ENCODE results near the gene GARNL3.

Gene GARNL3, protein sequence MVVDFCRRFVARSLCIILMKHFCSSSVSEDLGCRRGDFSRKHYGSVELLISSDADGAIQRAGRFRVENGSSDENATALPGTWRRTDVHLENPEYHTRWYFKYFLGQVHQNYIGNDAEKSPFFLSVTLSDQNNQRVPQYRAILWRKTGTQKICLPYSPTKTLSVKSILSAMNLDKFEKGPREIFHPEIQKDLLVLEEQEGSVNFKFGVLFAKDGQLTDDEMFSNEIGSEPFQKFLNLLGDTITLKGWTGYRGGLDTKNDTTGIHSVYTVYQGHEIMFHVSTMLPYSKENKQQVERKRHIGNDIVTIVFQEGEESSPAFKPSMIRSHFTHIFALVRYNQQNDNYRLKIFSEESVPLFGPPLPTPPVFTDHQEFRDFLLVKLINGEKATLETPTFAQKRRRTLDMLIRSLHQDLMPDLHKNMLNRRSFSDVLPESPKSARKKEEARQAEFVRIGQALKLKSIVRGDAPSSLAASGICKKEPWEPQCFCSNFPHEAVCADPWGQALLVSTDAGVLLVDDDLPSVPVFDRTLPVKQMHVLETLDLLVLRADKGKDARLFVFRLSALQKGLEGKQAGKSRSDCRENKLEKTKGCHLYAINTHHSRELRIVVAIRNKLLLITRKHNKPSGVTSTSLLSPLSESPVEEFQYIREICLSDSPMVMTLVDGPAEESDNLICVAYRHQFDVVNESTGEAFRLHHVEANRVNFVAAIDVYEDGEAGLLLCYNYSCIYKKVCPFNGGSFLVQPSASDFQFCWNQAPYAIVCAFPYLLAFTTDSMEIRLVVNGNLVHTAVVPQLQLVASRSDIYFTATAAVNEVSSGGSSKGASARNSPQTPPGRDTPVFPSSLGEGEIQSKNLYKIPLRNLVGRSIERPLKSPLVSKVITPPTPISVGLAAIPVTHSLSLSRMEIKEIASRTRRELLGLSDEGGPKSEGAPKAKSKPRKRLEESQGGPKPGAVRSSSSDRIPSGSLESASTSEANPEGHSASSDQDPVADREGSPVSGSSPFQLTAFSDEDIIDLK

DNA sequence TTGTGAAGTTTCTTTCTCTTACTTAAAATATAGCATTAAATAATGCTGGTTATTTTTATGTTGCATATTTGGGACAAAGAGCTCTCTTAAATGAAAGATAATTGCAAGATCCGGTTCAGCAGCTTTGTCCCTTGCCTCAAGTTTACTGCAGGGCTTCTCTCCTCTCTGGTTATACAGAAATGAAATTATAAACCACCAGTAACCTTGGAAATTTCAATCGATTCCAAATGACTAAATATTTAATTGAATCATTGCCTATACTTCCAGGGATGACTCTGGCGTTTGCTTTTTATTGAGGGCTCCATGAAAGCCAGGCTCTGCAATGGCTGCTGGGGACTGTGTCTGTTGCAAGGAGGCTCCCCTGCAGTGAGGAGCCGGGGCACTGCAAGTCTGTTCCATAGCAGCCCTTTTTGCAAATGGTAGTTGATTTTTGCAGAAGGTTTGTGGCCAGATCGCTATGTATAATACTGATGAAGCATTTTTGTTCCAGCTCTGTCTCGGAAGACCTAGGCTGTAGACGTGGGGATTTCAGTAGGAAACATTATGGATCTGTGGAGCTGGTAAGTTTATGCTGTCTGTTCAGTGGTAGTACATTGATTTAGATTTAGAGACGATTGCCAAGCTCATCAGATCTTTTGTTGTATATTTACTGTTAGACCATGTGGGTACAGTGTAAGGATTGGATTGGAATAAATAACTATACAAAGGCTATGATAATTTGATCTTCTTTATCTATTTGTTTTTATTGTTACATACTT, at the start of gene GARNL3:
GARNL3 (plus strand) TSS at position 313 of the 758 bp plus-strand sequence; CDS start at position 417, 104 bp downstream.
- no peak for DNase-seq (ENCODE audit: low spot score)

- no peak for DNase-seq (ENCODE audit: low spot score)
Measured at GRCh38 chr9:127215268-127216209, 49.0 kb upstream of the GARNL3 start.

DNA sequence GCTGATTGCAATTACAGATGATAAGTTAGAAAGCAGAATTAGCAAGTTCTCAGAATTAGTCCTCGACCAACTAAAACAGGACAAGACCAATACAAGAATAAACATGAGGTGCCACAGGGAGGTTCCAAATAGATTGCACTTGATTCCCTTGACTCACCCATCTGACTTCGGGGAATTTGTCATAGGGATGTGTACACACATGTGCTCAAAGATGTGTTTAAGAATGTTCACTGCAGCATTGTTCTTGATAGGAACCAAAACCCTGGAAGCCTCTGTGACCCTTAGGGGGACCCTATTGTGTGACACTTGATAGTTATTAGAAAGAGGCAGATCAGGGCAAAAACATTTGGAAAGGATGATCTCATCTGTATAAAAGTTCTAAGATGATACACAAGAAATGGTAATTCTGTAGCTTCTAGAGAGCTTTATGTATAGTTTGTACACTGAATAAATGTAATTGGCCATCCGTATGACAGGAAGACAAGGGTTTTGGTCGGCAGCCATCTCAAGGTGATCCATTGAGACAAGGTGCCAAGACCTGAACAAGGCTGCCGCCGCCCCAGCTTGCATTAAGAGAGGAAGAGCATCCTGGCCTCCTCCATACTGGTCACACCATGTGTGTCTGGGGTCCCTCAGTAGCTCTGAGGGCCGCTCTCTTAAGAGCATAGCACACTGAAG, 48.2 kb upstream of the GARNL3 start:
- DNase-seq (ENCODE audit: low spot score) = no peak

- DNase-seq (ENCODE audit: low spot score) = no peak
Measured at GRCh38 chr9:127216888-127217217, 47.7 kb upstream of the GARNL3 start.

DNA sequence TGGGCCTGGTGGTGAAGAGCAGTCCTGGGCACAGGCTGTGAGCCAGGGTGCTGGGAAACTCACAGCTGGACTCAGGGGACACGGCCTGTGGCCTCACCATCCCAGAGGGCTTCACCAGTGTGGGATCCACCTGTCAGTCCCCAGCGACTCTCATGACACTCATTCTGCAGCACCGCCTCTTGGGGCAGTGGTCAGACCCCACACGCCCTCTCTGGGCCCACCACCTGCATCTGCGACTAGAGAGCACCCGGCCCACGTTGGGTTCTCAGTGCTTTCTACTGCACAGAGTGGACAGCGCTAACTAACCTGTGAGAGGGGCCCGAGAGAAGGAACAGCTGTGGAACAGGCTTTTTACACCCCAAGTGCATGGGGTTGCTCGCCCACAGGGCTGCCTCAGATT, 45.8 kb upstream of the GARNL3 start:
- no peak for DNase-seq (ENCODE audit: low spot score)

DNA sequence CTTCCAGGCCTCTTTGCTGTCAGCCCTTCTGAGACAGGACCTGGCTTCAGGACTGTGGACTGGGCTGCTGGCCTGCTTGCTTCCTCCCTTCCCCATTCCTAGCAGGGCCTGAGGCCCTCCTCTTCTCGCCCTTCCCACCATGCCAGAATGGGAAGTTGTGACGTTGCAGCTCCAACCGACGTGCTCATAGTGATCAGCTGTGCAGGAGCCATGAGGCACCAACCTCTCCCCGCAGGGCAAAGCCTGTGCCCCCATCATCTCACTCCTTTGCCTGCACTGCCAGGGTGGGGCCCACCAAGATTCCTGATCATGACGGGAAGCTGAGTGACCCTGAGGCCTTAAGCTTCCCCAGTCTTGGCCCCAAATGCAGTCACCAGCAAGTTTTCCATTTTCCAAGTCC, 45.1 kb upstream of the GARNL3 start:
- no peak for DNase-seq (ENCODE audit: low spot score)

GRCh38 chr9:127221695-127222094, 42.9 kb upstream of the GARNL3 start:
- no peak for DNase-seq (ENCODE audit: low spot score)

GRCh38 chr9:127222388-127223095, 42.0 kb upstream of the GARNL3 start:
- no peak for DNase-seq (ENCODE audit: low spot score)

GRCh38 chr9:127223266-127223665, 41.3 kb upstream of the GARNL3 start:
- no peak for DNase-seq (ENCODE audit: low spot score)

- no peak for DNase-seq (ENCODE audit: low spot score)
Measured at GRCh38 chr9:127223810-127224177, 40.8 kb upstream of the GARNL3 start.

DNA sequence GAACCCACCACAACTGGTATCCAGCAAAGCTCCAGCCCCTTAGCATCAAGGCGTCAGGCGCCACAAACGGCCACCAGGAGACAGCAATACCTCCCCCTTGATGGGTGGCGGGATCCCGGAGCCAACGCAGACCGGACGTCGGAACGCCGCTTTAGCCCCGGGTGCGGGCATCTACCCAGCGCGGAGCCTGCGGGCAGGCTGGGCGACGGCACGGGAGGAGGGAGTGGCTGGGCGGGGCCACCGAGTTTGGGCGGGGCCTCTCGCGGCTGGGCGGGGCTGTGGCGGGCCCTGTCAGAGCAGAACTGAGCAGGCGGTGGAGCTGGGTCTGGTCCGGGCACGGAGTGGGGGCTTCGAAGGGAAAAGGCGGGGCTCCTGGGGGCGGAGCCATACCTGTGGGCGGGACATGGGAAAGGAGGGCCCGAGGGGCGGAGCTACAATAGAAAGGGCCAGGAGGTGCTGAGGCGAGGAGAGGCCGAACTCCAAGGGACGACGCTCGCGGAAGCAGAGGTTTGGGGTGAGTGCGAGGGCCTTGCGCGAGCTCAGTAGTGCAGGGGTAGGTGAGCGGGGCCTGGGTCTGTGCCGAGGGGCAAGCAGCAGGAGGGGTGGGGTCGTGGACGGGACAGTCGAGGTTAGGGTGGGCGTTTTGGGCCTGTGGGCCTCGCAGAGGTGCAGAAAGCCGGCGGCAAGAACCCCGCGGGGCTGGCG, 40.2 kb upstream of the GARNL3 start:
- peak; percentile 95 for DNase-seq (ENCODE audit: low spot score)

- peak; percentile 98 for DNase-seq (ENCODE audit: low spot score)
Measured at GRCh38 chr9:127224883-127225739, 39.5 kb upstream of the GARNL3 start.

DNA sequence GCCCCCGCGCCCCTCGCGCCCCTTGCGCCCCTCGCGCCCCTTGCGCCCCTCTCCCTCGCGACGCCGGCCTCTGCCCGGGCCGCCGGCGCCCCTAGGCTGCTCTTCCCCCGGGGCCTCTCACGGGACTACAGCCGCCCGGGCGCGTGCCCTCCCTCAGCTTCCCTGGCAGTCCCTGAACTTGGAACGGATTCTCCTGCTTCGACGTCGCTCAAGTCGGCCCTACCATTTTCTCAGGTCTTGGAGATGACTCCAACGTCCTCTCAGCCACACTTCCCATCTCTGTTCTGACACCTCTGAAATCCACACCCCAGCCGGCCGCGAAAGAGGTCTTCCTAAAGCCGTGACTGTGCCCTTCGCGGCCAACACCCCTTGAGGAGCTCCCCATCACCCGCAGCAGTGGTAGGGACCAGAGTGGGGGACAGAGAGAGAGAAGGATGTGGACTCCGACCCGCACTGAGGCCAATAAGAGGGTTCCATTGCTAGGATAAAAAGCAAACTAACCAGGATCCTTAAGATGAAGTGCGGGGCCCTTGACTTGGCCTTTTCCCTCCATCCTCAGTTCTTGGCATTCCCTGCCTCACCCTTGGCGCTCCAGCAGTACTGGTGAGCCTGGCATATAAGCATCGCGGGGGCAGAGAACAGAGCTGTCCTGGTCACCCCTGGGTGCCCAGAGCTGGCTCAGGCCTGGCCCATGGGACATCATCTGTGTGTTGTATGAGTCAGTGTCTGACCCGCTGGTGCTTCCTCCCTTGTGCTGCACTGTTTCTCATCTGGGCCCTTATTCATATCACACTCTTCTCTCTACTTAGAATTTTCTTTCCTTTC, 38.6 kb upstream of the GARNL3 start:
- no peak for DNase-seq (ENCODE audit: low spot score)

DNA sequence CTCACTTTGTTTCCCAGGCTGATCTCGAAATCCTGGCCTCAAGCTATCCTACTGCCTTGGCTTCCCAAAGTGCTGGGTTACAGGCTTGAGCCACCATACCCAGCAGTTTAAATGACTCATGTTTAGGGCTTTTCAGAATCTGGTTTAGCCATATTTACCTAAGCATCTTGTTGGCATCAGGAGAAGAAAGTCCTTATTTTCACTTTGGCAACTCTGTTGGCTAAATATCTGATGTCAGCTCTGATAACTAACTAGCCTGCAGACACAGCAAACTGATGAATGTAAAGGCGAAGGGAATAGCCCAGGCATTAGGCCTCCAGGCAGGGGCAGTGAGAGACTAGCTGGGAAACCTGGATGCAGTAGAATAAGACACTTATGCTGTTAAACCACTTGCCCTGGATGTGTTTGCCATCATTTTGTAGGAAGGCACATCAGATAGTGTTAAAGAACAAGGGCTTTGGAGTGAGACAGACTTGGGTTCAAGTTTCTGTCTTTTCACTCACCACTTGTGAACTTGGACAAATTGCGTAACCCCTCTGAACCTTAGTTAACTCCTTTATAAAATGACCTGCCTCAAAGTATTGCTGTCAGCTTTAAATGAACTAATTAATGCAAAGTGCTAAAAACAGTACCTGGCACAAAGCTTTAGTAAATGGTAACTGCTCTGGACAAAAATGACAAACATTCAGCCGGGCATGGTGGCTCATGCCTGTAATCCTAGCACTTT, 34.7 kb upstream of the GARNL3 start:
- no peak for DNase-seq (ENCODE audit: low spot score)

GRCh38 chr9:127231666-127232065, 32.9 kb upstream of the GARNL3 start:
- no peak for DNase-seq (ENCODE audit: low spot score)

- no peak for DNase-seq (ENCODE audit: low spot score)
Measured at GRCh38 chr9:127232833-127233549, 31.6 kb upstream of the GARNL3 start.

Data from HuH-7.5 (cell line).